ENCODE measurements around the gene NBAS. TPM values are rescaled to one million over a fixed set of nuclear protein-coding genes. Genes with fewer than 3 reads are reported as not detected.

The NBAS gene
- total and polyA plus RNA-seq, 2 of the 4 experiments (the other 2 are of a cell fraction): 22.3 to 105 TPM

- intact Hi-C loops (cut with micrococcal nuclease) (no loop called here), in situ Hi-C loops (cut with MboI; ENCODE audit: low sequenced_read_pairs) (no loop called here), dilution Hi-C loops (cut with HindIII; ENCODE audit: low sequenced_read_pairs, unreplicated experiment) (no loop called here)
- Histone ChIP-seq H3K14ac (replicated peaks; ENCODE audit: low read depth, low read length) (no peak overlapping the region), H3K23ac (ENCODE audit: low read depth, low read length) (no peak overlapping the region), H2AK5ac (ENCODE audit: low read depth, low read length) (no peak overlapping the region), H3K27me3 (ENCODE audit: control insufficient read depth, insufficient read depth, low read length) (no peaks in the 10 kb centered on the region), H4K8ac (ENCODE audit: low read depth in 2 of 2, low read length in 2 of 2) (no peak overlapping the region), H3K36me3 (ENCODE audit: control insufficient read depth, insufficient read depth, low read length) (peaks cover 52% of the 10 kb centered on the region), H2BK15ac (ENCODE audit: low read depth, low read length) (no peak overlapping the region), H4K20me1 (ENCODE audit: insufficient read depth, low read length) (no peaks in the 10 kb centered on the region; the same call in 1 of the 2 replicates), H3K79me1 (ENCODE audit: low read depth in 1 of 2, low read length in 2 of 2) (no peaks in the 10 kb centered on the region; a peak in 2 of 4 replicates), H4K5ac (ENCODE audit: low read depth, low read length) (no peak overlapping the region), H3K4me2 (ENCODE audit: low read depth, low read length) (no peak overlapping the region), H3K9ac (ENCODE audit: low read depth, low read length) (no peak overlapping the region), H3K4ac (ENCODE audit: low read depth, low read length) (no peak overlapping the region), H4K91ac (ENCODE audit: insufficient read depth, low read depth, low read length) (no peak overlapping the region), H2AK9ac (replicated peaks; ENCODE audit: low read depth, low read length, poor library complexity) (no peak overlapping the region), H2AFZ (replicated peaks; ENCODE audit: low read length, poor library complexity) (no peak overlapping the region), H3K9me1 (ENCODE audit: insufficient read depth, low read length) (no peaks in the 10 kb centered on the region), H3K4me1 (ENCODE audit: control insufficient read depth, insufficient read depth, low read length) (no peaks in the 10 kb centered on the region), H3K9me3 (ENCODE audit: control insufficient read depth, insufficient read depth, low read length) (no peaks in the 10 kb centered on the region), H2BK20ac (ENCODE audit: low read depth, low read length) (no peak overlapping the region), H3K27ac (ENCODE audit: insufficient read depth, low read length) (no peak overlapping the region), H3K56ac (ENCODE audit: extremely low read depth, insufficient read depth, low read length) (no peak overlapping the region), H3K4me3 (ENCODE audit: insufficient read depth, low read depth, low read length) (no peak overlapping the region), H3K18ac (ENCODE audit: low read depth, low read length) (no peak overlapping the region), H2BK120ac (ENCODE audit: low read depth, low read length) (no peak overlapping the region), H2BK5ac (ENCODE audit: low read depth, low read length, poor library complexity, severe bottlenecking) (no peak overlapping the region)
- no TSS peak for BruUV-seq (replicated peaks)
- DNase-seq (no peak), ATAC-seq (ENCODE audit: low read depth) (no peak)
- WGBS, 2 experiments (ENCODE audit: extremely low coverage in 2 of 2, insufficient read length in 1 of 2): no CpG with 5 or more reads among the region's 1 CpG
- CTCF ChIA-PET: interaction anchor here (0.7 kb wide), 1 partner anchor 25 kb away, joined by 3 read pairs; no protein-coding TSS in a partner anchor
- POLR2A ChIA-PET (ENCODE audit: unreplicated experiment): no interaction called here
- TF ChIP-seq NFE2L2 (IDR thresholded peaks at IDR 0.05; ENCODE audit: low read depth, low read length): no peak
- no peak for TF ChIP-seq CTCF (conservative IDR thresholded peaks at IDR 0.05; ENCODE audit: low read depth, low read length)
- no peak for TF ChIP-seq RAD21 (IDR thresholded peaks at IDR 0.05; ENCODE audit: low read length)
- TF ChIP-seq, protein P1, sequence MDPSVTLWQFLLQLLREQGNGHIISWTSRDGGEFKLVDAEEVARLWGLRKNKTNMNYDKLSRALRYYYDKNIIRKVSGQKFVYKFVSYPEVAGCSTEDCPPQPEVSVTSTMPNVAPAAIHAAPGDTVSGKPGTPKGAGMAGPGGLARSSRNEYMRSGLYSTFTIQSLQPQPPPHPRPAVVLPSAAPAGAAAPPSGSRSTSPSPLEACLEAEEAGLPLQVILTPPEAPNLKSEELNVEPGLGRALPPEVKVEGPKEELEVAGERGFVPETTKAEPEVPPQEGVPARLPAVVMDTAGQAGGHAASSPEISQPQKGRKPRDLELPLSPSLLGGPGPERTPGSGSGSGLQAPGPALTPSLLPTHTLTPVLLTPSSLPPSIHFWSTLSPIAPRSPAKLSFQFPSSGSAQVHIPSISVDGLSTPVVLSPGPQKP (IDR thresholded peaks at IDR 0.05; ENCODE audit: borderline replicate concordance, low read depth, low read length): no peak
- TF ChIP-seq SMC3 (IDR thresholded peaks at IDR 0.05; ENCODE audit: low read depth, low read length): no peak
- TF ChIP-seq POLR2A (IDR thresholded peaks at IDR 0.05; ENCODE audit: low read depth, low read length): no peak
- TF ChIP-seq CEBPB (IDR thresholded peaks at IDR 0.05; ENCODE audit: low read depth, low read length): no peak
- no peak for TF ChIP-seq CHD1 (IDR thresholded peaks at IDR 0.05; ENCODE audit: low read depth, low read length)
- TF ChIP-seq MAZ (IDR thresholded peaks at IDR 0.05; ENCODE audit: borderline replicate concordance, low read depth, low read length): no peak
- TF ChIP-seq RCOR1 (IDR thresholded peaks at IDR 0.05; ENCODE audit: insufficient replicate concordance, low read length): no peak
- TF ChIP-seq MXI1 (IDR thresholded peaks at IDR 0.05; ENCODE audit: borderline replicate concordance, low read depth, low read length): no peak
- no peak for TF ChIP-seq USF2 (IDR thresholded peaks at IDR 0.05; ENCODE audit: low read depth, low read length)
Measured at GRCh38 chr2:15601681-15602080, 40.5 kb upstream of the NBAS start.

Data from IMR-90 (cell line).